ENCODE data around the gene SAMD1. TPM values are rescaled to one million over a fixed set of nuclear protein-coding genes. Genes with fewer than 3 reads are reported as not detected.

Gene SAMD1
- total and polyA plus RNA-seq, 9 of the 15 experiments (the other 6 are each of a cell fraction or from before 2014, with no cell fraction given) = 2.9 to 96.0 (median 43.5) TPM

- Histone ChIP-seq H3K9me1 (ENCODE audit: control insufficient read depth, insufficient read depth, low read length) (no peaks in the 10 kb centered on the region), H3K4me1 (replicated peaks in 1 of 2; ENCODE audit: control insufficient read depth in 2 of 2, insufficient read depth in 2 of 2, low read length in 2 of 2) (peaks cover 11 to 39% of the 10 kb centered on the region in 2 experiments; a peak in 3 of 5 replicates), H2AFZ (ENCODE audit: low read depth, low read length) (no peak overlapping the region), H3K79me2 (ENCODE audit: control insufficient read depth, insufficient read depth, low read length) (peaks cover 13% of the 10 kb centered on the region), H3K27me3 (ENCODE audit: control insufficient read depth in 2 of 2, insufficient read depth in 2 of 2, low read length in 2 of 2) (no peaks in the 10 kb centered on the region), H4K20me1 (replicated peaks; ENCODE audit: control insufficient read depth, insufficient read depth, low read length) (no peaks in the 10 kb centered on the region), H3K4me2 (ENCODE audit: insufficient read depth, low read length) (peak overlapping the region; percentile 50), H3K36me3 (ENCODE audit: control insufficient read depth, insufficient read depth, low read length) (peaks cover 22% of the 10 kb centered on the region; the same call in 2 of the 3 replicates), H3K9me3 (replicated peaks; ENCODE audit: control insufficient read depth, insufficient read depth, low read depth, low read length) (peaks cover 9% of the 10 kb centered on the region), H3K4me3 (peak overlapping the region; percentile 63; the same call in 1 of the 2 replicates), H3K27ac (ENCODE audit: extremely low read depth, low read depth, low read length) (no peak overlapping the region), H3K9ac (ENCODE audit: insufficient read depth in 1 of 2, low read depth in 2 of 2, low read length in 2 of 2) (peak overlapping the region; percentile 39 to 89; a peak in 3 of 4 replicates)
- intact Hi-C loops (cut with micrococcal nuclease) (no loop called here), in situ Hi-C loops (cut with MboI) (no loop called here)
- DNase-seq (ENCODE audit: extremely low read depth in 1 of 4, low spot score in 3 of 4) (no peak), FAIRE-seq (no peak), ATAC-seq (no peak)
- ChIA-PET CTCF (ENCODE audit: low intra/inter-chr PET ratio) (interaction anchor here (0.5 to 0.6 kb wide), 2 partner anchors 16 to 209 kb away, joined by 3 read pairs; no protein-coding TSS in a partner anchor), POLR2A (no interaction called here)
- BruUV-seq (replicated peaks) = no TSS peak
- 86% methylated on average over 25 of the region's 30 CpGs for WGBS (ENCODE audit: insufficient coverage, low coverage, missing lambda C conversion rate)
- TF ChIP-seq HDAC1 (IDR thresholded peaks at IDR 0.05) (no peak), RBFOX2 (IDR thresholded peaks at IDR 0.05; ENCODE audit: low read depth, low read length) (peak; percentile 35), POLR2G (IDR thresholded peaks at IDR 0.05; ENCODE audit: low read depth, low read length) (peak; percentile 22; the same call in 1 of the 2 replicates), RBM22 (IDR thresholded peaks at IDR 0.05; ENCODE audit: low read depth, low read length, poor library complexity, severe bottlenecking) (no peak), HSF4 (CRISPR knock-in tag; IDR thresholded peaks at IDR 0.05; ENCODE audit: borderline replicate concordance) (no peak), MNT (conservative IDR thresholded peaks at IDR 0.05) (no peak)
These were observed 1.7 kb downstream of the SAMD1 start for GRCh38 chr19:14088634-14089411.
